ENCODE measurements around the gene ZMYM2. TPM values are rescaled to one million over a fixed set of nuclear protein-coding genes. Genes with fewer than 3 reads are reported as not detected.

Gene ZMYM2
- total and polyA plus RNA-seq, 4 donors, result 14.0 to 212 (median 38.5) TPM

GRCh38 chr13:19960653-19960976, 2.1 kb downstream of the ZMYM2 start:
- Histone ChIP-seq H3K9ac (ENCODE audit: insufficient read depth in 1 of 2, low read length in 2 of 2) (peak overlapping the region in 1 of 2 donors; percentile 50), H3K4me1 (ENCODE audit: control insufficient read depth in 5 of 5, insufficient read depth in 5 of 5, low read length in 5 of 5) (peaks cover 0 to 30% (median 13%) of the 10 kb centered on the region in 5 donors), H3K27me3 (ENCODE audit: control insufficient read depth in 3 of 3, insufficient read depth in 3 of 3, low read length in 2 of 3) (no peaks in the 10 kb centered on the region), H3K27ac (ENCODE audit: low read depth in 1 of 2, low read length in 1 of 2) (no peak overlapping the region), H3K9me3 (ENCODE audit: control insufficient read depth in 4 of 4, insufficient read depth in 3 of 4, low read length in 3 of 4) (no peaks in the 10 kb centered on the region), H3K36me3 (ENCODE audit: control insufficient read depth in 4 of 4, insufficient read depth in 4 of 4, low read length in 4 of 4) (peaks cover 0 to 12% (median 3%) of the 10 kb centered on the region in 4 donors), H3K4me3 (no peak overlapping the region)
- DNase-seq (no peak), ATAC-seq (ENCODE audit: insufficient read depth, low FRiP score) (no peak)
- 52 to 69% methylated on average over 2 of the region's 2 CpGs for WGBS, 2 donors
- no peak for TF ChIP-seq CTCF (IDR thresholded peaks at IDR 0.05; ENCODE audit: control extremely low read depth, extremely low read depth)

- peaks cover 0 to 30% (median 13%) of the 10 kb centered on the region in 5 donors for H3K4me1 ChIP-seq (ENCODE audit: control insufficient read depth in 5 of 5, insufficient read depth in 5 of 5, low read length in 5 of 5)
- H3K9ac ChIP-seq (ENCODE audit: insufficient read depth in 1 of 2, low read length in 2 of 2), result peak overlapping the region in 1 of 2 donors; percentile 19
- ATAC-seq (ENCODE audit: insufficient read depth, low FRiP score), result no peak
- H3K9me3 ChIP-seq (ENCODE audit: control insufficient read depth in 4 of 4, insufficient read depth in 3 of 4, low read length in 3 of 4), result no peaks in the 10 kb centered on the region
- no peaks in the 10 kb centered on the region for H3K27me3 ChIP-seq (ENCODE audit: control insufficient read depth in 3 of 3, insufficient read depth in 3 of 3, low read length in 2 of 3)
- DNase-seq, result peak in 2 of 3 donors; percentile 20 to 30
- peaks cover 0 to 17% (median 3%) of the 10 kb centered on the region in 4 donors for H3K36me3 ChIP-seq (ENCODE audit: control insufficient read depth in 4 of 4, insufficient read depth in 4 of 4, low read length in 4 of 4)
- TF ChIP-seq CTCF (IDR thresholded peaks at IDR 0.05; ENCODE audit: control extremely low read depth, extremely low read depth), result no peak
- WGBS, 2 donors, result 36 to 43% methylated on average over 4 of the region's 4 CpGs
- H3K27ac ChIP-seq (ENCODE audit: low read depth in 1 of 2, low read length in 1 of 2), result no peak overlapping the region
- no peak overlapping the region for H3K4me3 ChIP-seq
Observed at GRCh38 chr13:19961489-19961888, 3.0 kb downstream of the ZMYM2 start.

GRCh38 chr13:19961924-19962323, 3.4 kb downstream of the ZMYM2 start:
- Histone ChIP-seq H3K9ac (ENCODE audit: insufficient read depth in 1 of 2, low read length in 2 of 2) (no peak overlapping the region), H3K4me1 (ENCODE audit: control insufficient read depth in 5 of 5, insufficient read depth in 5 of 5, low read length in 5 of 5) (peaks cover 0 to 30% (median 13%) of the 10 kb centered on the region in 5 donors), H3K27ac (ENCODE audit: low read depth in 1 of 2, low read length in 1 of 2) (no peak overlapping the region)

More at GRCh38 chr13:19961924-19962323, 3.4 kb downstream of the ZMYM2 start:
- TF ChIP-seq CTCF (IDR thresholded peaks at IDR 0.05; ENCODE audit: control extremely low read depth, extremely low read depth), result no peak
- Histone ChIP-seq H3K36me3 (ENCODE audit: control insufficient read depth in 4 of 4, insufficient read depth in 4 of 4, low read length in 4 of 4) (peaks cover 0 to 20% (median 3%) of the 10 kb centered on the region in 4 donors), H3K4me3 (no peak overlapping the region), H3K9me3 (ENCODE audit: control insufficient read depth in 4 of 4, insufficient read depth in 3 of 4, low read length in 3 of 4) (no peaks in the 10 kb centered on the region), H3K27me3 (ENCODE audit: control insufficient read depth in 3 of 3, insufficient read depth in 3 of 3, low read length in 2 of 3) (no peaks in the 10 kb centered on the region)
- no peak for ATAC-seq (ENCODE audit: insufficient read depth, low FRiP score)
- DNase-seq, result no peak

Measured in lung (tissue), 12 donors.